ENCODE results near the gene ITGB5. TPM values are rescaled to one million over a fixed set of nuclear protein-coding genes. Genes with fewer than 3 reads are reported as not detected.
A peak's percentile ranks its signal among the peaks of the same experiment; 100 is the strongest.

ITGB5 gene
- total RNA-seq, 1 experiment from 2014 or later = 146 TPM

GRCh38 chr3:124821356-124821755 lies 65.8 kb downstream of the ITGB5 start:
- no peaks in the 10 kb centered on the region for H4K20me1 ChIP-seq (ENCODE audit: control insufficient read depth, insufficient read depth, insufficient read length)
- H3K14ac ChIP-seq (ENCODE audit: insufficient read depth, low read length) = peak overlapping the region; percentile 20; the same call in 1 of the 2 replicates
- no peak for TF ChIP-seq CTCF (conservative IDR thresholded peaks at IDR 0.05)
- no peaks in the 10 kb centered on the region for H3K23me2 ChIP-seq (ENCODE audit: insufficient read length, low read depth, low read length, poor library complexity, severe bottlenecking)
- Mint-ChIP-seq H3K27me3 (ENCODE audit: low read depth) (no peaks in the 10 kb centered on the region), H3K27ac (peak overlapping the region in 1 of 3 experiments; percentile 91; a peak in 1 of 7 replicates), H3K4me1 (peaks cover 16 to 24% of the 10 kb centered on the region in 2 experiments), H3K9me3 (no peaks in the 10 kb centered on the region), H3K36me3 (ENCODE audit: insufficient read depth in 1 of 3, low read depth in 3 of 3) (peaks cover 34 to 60% (median 46%) of the 10 kb centered on the region in 3 experiments), H3K4me3 (no peak overlapping the region)
- WGBS (ENCODE audit: extremely low coverage, insufficient read length, low lambda C conversion rate) = no CpG with 5 or more reads among the region's 6 CpGs
- no peaks in the 10 kb centered on the region for H3K79me2 ChIP-seq (ENCODE audit: insufficient read depth, low read length)
- no peaks in the 10 kb centered on the region for H3K79me1 ChIP-seq (ENCODE audit: insufficient read depth, low read depth, low read length, poor library complexity, severe bottlenecking)
- no peaks in the 10 kb centered on the region for H3K9me3 ChIP-seq (ENCODE audit: control insufficient read depth, low read depth, low read length)
- H2AFZ ChIP-seq (ENCODE audit: low read length) = no peak overlapping the region
- H3K4ac ChIP-seq (ENCODE audit: low read depth, low read length) = no peak overlapping the region
- H2BK5ac ChIP-seq (ENCODE audit: insufficient read length, low read length) = no peak overlapping the region
- H3K27me3 ChIP-seq (ENCODE audit: insufficient read depth, low read length) = no peaks in the 10 kb centered on the region
- H3K23ac ChIP-seq (ENCODE audit: insufficient read length, low read depth, low read length) = no peak overlapping the region
- no peak overlapping the region for H4K5ac ChIP-seq (ENCODE audit: insufficient read length, low read depth, low read length)
- no peak for DNase-seq
- H3K18ac ChIP-seq (ENCODE audit: insufficient read length, low read depth, low read length) = no peak overlapping the region
- peaks cover 6% of the 10 kb centered on the region; the same call in 1 of the 2 replicates for H3K4me1 ChIP-seq (ENCODE audit: insufficient read depth, low read length)
- H3K56ac ChIP-seq (ENCODE audit: insufficient read length, low read depth, low read length) = no peak overlapping the region
- no peak overlapping the region for H2BK12ac ChIP-seq (ENCODE audit: insufficient read length, low read depth, low read length)
- H2BK120ac ChIP-seq (ENCODE audit: low read depth, low read length, poor library complexity, severe bottlenecking) = no peak overlapping the region
- H3K4me2 ChIP-seq (ENCODE audit: insufficient read depth, insufficient read length, low read length) = no peak overlapping the region
- no peak overlapping the region for H4K91ac ChIP-seq (ENCODE audit: insufficient read length, low read depth, low read length)
- no peak overlapping the region for H2BK20ac ChIP-seq (ENCODE audit: low read depth, low read length, poor library complexity, severe bottlenecking)
- H2BK15ac ChIP-seq (ENCODE audit: low read depth, low read length) = no peak overlapping the region
- H4K8ac ChIP-seq (replicated peaks; ENCODE audit: insufficient read length, low read depth, low read length) = no peak overlapping the region
- no peak overlapping the region for H3K9ac ChIP-seq (ENCODE audit: extremely low read depth, insufficient read length, low read length)
- no peak overlapping the region for H3T11ph ChIP-seq (ENCODE audit: low read length)
- H3K27ac ChIP-seq (ENCODE audit: insufficient read length, low read depth, low read length) = no peak overlapping the region
- no peak overlapping the region for H2AK5ac ChIP-seq (ENCODE audit: insufficient read length, low read length)
